SK-MEL-5 (cell line): Measurements from ENCODE around the gene ZDHHC19. TPM values are rescaled to one million over a fixed set of nuclear protein-coding genes. Genes with fewer than 3 reads are reported as not detected.
"Not testable (repeated sequence)": the region's sequence is repeated elsewhere in the genome, so short reads cannot be mapped to it uniquely, and the experiment has no call there.

Experiments
- DNase-seq: peaks from one replicate; pipeline ENCODE4 v3.0.0-alpha.2; 2016; ENCODE audit warnings: low read depth, low spot score
- in situ Hi-C: cut with HindIII; loops from 2 replicates; pipeline ENCODE4 v1.10.0; 2016; ENCODE audit warnings: low sequenced_read_pairs, high pct_unique_total_duplicates, low pct_unique_long_range_greater_than_20kb
- polyA plus RNA-seq, 2 experiments: library from polyadenylated mRNA; depleted of rRNA; stranded (reverse); fragments of >200 nt; gene quantifications; 2 replicates each; pipeline ENCODE4 v1.2.3, GENCODE V29; 2015
- total RNA-seq: library from RNA; depleted of rRNA; stranded (reverse); fragments of >200 nt; shearing (Covaris generic); gene quantifications from 2 replicates; pipeline ENCODE4 v1.2.3, GENCODE V29; 2014; rRNA removed

The ZDHHC19 gene, protein sequence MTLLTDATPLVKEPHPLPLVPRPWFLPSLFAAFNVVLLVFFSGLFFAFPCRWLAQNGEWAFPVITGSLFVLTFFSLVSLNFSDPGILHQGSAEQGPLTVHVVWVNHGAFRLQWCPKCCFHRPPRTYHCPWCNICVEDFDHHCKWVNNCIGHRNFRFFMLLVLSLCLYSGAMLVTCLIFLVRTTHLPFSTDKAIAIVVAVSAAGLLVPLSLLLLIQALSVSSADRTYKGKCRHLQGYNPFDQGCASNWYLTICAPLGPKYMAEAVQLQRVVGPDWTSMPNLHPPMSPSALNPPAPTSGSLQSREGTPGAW
- 1.1 TPM in 1 of 2 replicates, not detected in the other for total RNA-seq
- polyA plus RNA-seq (2015; cell fraction: cytosol; rRNA removed) = 1.5 TPM in 1 of 2 replicates, not detected in the other
- polyA plus RNA-seq (2015; cell fraction: nucleus; rRNA removed) = not detected in 2 replicates

GRCh38 chr3:196210673-196211556 lies at the start of gene ZDHHC19:
Gene ZDHHC19 (minus strand): TSS chr3:196211400. CDS start chr3:196211315, 85 bp downstream.
- no peak for DNase-seq
- in situ Hi-C loops = no loop called here

GRCh38 chr3:196260784-196261183 lies 49.6 kb upstream of the ZDHHC19 start:
- no peak for DNase-seq
- in situ Hi-C loops = no loop called here

DNA sequence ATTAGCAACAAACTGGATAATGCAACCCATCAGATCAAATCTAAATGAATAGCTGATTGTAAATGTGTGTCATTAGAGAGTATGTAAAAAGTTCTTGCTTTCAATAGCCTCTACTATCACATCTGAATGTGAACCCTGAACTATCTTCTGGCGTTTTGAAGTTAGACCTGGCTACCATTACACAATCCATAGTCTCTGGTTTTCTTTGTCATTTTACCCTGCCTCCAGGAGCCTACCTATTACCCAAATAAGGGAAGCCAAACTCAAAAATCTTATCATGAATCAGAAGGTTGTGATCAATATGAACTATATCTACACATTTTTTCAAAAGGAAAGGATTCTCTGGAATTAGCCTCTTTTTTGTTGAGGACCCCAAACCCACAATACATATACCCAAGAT lies 44.6 kb upstream of the ZDHHC19 start:
- in situ Hi-C loops = no loop called here
- DNase-seq = no peak

- in situ Hi-C loops = no loop called here
These were observed 43.4 kb upstream of the ZDHHC19 start for GRCh38 chr3:196254376-196255283.

DNA sequence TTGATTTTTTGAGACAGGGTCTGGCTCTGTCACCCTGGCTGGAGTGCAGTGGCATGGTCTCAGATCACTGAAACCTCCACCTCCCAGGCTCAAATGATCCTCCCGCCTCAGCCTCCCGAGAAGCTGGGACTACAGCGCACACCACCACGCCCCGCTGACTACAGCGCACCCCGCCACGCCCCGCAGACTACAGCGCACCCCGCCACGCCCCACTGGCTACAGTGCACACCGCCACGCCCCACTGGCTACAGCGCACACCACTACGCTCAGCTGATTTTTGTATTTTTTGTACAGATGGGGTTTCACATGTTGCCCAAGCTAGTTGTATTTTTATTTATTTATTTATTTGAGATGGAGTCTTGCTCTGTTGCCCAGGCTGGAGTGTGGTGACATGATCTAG lies 40.7 kb upstream of the ZDHHC19 start:
- no peak for DNase-seq
- in situ Hi-C loops = no loop called here

More at GRCh38 chr3:196254376-196255283, 43.4 kb upstream of the ZDHHC19 start:
- DNase-seq = no peak

DNA sequence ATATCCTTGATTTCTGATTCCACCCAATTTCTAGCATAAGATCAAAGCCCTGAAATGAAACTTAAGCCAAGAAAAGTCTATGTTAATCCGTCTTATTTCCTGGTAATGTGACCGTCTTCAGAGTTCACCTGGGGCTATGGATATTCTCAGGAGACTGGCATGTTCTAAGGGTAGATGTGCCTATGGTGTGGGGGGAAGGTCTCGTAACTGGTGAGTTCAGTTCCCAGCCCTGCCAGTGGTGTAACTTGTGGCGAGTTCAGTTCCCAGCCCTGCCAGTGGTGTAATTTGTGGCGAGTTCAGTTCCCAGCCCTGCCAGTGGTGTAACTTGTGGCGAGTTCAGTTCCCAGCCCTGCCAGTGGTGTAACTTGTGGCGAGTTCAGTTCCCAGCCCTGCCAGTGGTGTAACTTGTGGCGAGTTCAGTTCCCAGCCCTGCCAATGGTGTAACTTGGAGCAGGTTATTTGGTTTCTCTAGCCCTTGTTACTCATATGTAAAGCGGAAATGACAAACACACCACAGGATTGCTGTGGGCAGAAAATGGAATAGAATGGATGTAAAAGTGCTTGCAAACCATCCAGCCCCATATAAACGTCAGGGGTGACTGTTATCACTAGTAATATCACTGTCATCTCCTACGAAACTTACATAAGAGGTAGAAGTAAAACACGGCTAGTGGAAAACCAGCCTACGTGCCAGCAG lies 35.6 kb upstream of the ZDHHC19 start:
- in situ Hi-C loops = no loop called here

DNA sequence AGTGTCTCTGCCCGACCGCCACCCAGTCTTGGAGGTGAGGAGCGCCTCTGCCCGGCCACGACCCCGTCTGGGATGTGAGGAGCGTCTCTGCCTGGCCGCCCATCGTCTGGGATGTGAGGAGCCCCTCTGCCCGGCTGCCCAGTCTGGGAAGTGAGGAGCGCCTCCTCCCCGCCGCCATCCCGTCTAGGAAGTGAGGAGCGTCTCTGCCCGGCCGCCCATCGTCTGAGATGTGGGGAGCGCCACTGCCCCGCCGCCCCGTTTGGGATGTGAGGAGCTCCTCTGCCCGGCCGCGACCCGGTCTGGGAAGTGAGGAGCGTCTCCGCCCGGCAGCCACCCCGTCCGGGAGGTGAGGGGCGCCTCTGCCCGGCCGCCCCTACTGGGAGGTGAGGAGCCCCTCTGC lies 33.0 kb upstream of the ZDHHC19 start:
- DNase-seq, in situ Hi-C loops: not testable (repeated sequence)

More for the DNA sequence above, 35.6 kb upstream of the ZDHHC19 start:
- no peak for DNase-seq

DNA sequence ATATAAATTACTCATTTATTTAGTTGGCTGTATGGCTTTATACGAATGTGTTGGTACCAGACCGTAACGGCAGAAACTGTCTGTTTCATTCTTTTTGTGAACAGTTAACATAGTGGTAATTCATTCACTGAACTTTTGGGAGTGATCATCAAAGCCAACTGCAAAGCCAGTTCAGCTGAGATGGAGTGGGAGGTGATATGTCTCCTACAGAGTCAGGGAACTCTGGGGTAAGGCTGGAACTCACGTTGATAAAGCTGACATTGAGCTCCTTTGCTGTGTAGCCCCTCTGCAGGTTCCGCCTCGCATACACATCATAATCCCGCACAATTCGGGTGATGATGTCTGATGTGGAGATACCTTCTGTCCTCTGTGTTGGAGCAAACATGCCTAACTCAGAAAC lies 30.5 kb upstream of the ZDHHC19 start:
- no peak for DNase-seq
- in situ Hi-C loops = no loop called here

GRCh38 chr3:196240424-196240823 lies 29.2 kb upstream of the ZDHHC19 start:
- in situ Hi-C loops = no loop called here
- DNase-seq = no peak

DNA sequence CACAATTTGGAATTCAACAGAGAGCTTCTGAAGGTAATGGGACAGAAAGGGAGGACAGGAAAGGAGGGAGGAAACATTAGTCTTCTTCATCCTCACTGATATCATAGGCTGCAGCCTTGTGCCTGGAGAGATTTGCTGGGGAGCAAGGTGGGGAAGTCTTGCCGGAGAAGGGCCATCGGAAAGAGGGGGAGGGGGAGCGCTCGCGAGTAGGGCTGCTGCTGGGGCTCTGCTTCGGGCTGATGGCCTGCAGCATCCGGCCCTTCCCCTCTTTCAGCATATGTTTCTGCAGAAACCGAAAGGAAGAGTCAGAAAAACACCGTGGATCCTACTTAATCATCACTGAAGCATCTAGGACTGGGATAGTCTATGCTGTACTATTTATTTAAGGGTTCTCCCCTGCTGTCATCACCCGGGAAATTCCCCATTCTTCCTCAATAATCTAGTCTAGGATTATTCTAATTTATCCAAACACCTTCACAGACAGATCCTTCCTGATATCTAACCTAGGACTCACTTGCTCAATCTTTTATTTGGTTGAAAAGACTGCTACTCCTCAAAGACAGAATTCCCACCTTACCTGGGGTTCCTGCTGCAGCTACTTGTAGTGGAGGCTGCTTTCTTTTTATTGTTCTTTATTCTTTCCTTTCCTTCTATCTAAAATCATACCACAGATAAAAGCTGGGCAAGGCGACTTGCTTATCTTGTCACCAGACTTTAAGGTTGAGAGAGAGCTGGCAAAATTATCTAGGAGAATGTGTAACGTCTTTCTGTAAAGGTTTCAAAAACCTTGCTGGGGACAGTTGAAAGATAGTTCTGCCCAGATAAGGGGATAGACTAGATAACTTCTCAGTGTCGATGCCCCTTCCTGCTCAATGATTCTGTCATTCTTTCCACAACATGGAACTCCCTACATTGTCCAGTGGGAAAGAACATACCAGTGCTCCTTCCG lies 27.7 kb upstream of the ZDHHC19 start:
- in situ Hi-C loops = no loop called here
- DNase-seq = no peak

- no peak for DNase-seq
- in situ Hi-C loops = no loop called here
These were observed 26.0 kb upstream of the ZDHHC19 start for GRCh38 chr3:196237203-196237602.

GRCh38 chr3:196236223-196236622 lies 25.0 kb upstream of the ZDHHC19 start:
- no peak for DNase-seq
- in situ Hi-C loops = no loop called here

GRCh38 chr3:196235452-196236122 lies 24.4 kb upstream of the ZDHHC19 start:
- in situ Hi-C loops = no loop called here
- DNase-seq = no peak

GRCh38 chr3:196232882-196233251 lies 21.7 kb upstream of the ZDHHC19 start:
- DNase-seq = no peak
- in situ Hi-C loops = no loop called here

DNA sequence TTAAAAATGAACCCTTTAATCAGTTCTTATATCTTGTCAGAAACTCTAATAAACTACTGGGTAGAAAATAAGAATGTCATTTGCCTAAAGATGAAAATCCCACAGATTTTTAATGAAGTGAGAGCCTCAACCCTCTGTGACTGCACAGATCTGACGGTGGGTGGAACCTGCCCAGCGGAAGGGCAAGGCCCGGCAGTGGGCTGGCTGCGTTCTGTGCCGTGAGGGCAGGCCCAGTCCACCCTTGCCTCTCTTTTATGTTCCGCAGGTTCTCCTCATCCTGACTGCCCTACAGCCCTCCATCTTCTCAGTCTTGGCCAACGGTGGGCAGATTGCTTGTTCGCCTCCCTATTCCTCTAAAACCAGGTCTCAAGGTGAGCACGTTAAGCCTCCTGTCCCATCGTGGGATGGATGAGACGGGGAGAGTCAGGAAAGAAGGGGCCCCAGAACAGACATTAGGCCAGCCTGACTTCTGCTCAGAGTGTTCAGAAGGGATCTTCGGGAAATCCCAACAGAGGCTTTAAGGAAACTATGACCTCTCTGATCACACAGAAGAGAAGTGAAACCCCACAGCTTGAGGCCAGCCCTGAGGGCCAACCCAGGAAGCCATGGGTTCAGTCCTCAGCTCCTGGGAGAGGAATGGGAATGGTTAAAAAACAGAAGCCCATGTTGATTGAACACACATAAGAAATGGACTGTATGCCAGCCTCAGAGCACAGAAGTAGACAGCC lies 21.1 kb upstream of the ZDHHC19 start:
- in situ Hi-C loops = no loop called here
- DNase-seq = no peak
